GM12878 (cell line): ENCODE data around the gene CCDC81. TPM values are rescaled to one million over a fixed set of nuclear protein-coding genes. Genes with fewer than 3 reads are reported as not detected.

Source experiments
- ATAC-seq: fragments of 200-7000 bp; cut with Tn5 transposase; 3 replicates; pipeline ENCODE4 v1.9.1; 2020; ENCODE audit warnings: mild to moderate bottlenecking, moderate library complexity
- BruUV-seq: library from RNA; stranded (reverse); fragments of 400-500 nt; replicated peaks from 2 replicates; lab custom pipeline; 2021; lab: Mats Ljungman, UMichigan
- CTCF ChIA-PET: fragments of 300-600 bp; sonication (Branson Sonifier 250); formaldehyde crosslinking; extraction: SDS; loops from one replicate; lab custom pipeline; 2021; ENCODE audit warnings: inconsistent platforms; lab: Yijun Ruan, JAX
- POLR2A ChIA-PET: fragments of 350-600 bp; formaldehyde crosslinking; extraction: SDS; loops from one replicate; lab custom pipeline; 2021; ENCODE audit warnings: inconsistent platforms; lab: Charles Lee
- RAD21 ChIA-PET: fragments of 300-600 bp; sonication (Branson Sonifier 250); formaldehyde crosslinking; loops from one replicate; lab custom pipeline; 2023; ENCODE audit warnings: antibody characterized with exemption; ENCODE audit not compliant: unreplicated experiment; lab: Charles Lee
- SMC1A ChIA-PET: fragments of 300-600 bp; sonication (Branson Sonifier 250); formaldehyde crosslinking; loops from one replicate; lab custom pipeline; 2023; ENCODE audit not compliant: unreplicated experiment, uncharacterized antibody; lab: Charles Lee
- DNase-seq: peaks from one replicate; pipeline ENCODE4 v3.0.0-alpha.2; 2011; ENCODE audit warnings: low read depth, low spot score
- FAIRE-seq: peaks from 3 replicates; lab custom pipeline; 2011; peaks lifted over from hg19 to GRCh38; lab: Jason Lieb, UNC
- H2AFZ ChIP-seq: 2 replicates; pipeline ENCODE4 v1.6.0; 2011; ENCODE audit warnings: low read depth, low read length, control low read depth; ENCODE audit not compliant: control insufficient read depth
- H3K27ac ChIP-seq: 2 replicates; pipeline ENCODE4 v1.5.1; 2011; ENCODE audit warnings: control low read depth; ENCODE audit not compliant: control insufficient read depth, insufficient read depth
- H3K27me3 ChIP-seq, 2 experiments: replicated peaks in 1 of 2; 2 replicates each; pipeline versions ENCODE4 v1.6.0 to v1.6.1; 2011; ENCODE audit warnings: low read length in 1 of 2; ENCODE audit not compliant: control insufficient read depth in 2 of 2, insufficient read depth in 2 of 2
- H3K36me3 ChIP-seq, 2 experiments: 2 replicates each; pipeline ENCODE4 v1.5.1; 2011; ENCODE audit warnings: low read length in 1 of 2; ENCODE audit not compliant: control insufficient read depth in 2 of 2, insufficient read depth in 2 of 2
- H3K4me1 ChIP-seq: 2 replicates; pipeline ENCODE4 v1.6.1; 2011; ENCODE audit warnings: mild to moderate bottlenecking, low read length, moderate library complexity, mixed read lengths; ENCODE audit not compliant: control insufficient read depth, insufficient read depth
- H3K4me2 ChIP-seq: 2 replicates; pipeline ENCODE4 v1.6.0; 2011; ENCODE audit warnings: control low read depth; ENCODE audit not compliant: control insufficient read depth, insufficient read depth
- H3K4me3 ChIP-seq: fragments of 200-600 bp; sonication (generic); 2 replicates; pipeline ENCODE4 v1.5.1; 2016
- H3K79me2 ChIP-seq: 2 replicates; pipeline ENCODE4 v1.6.0; 2011; ENCODE audit warnings: low read length; ENCODE audit not compliant: control insufficient read depth, insufficient read depth
- H3K9ac ChIP-seq: 2 replicates; pipeline ENCODE4 v1.8.0; 2011; ENCODE audit warnings: low read length, control low read depth, mixed read lengths; ENCODE audit not compliant: control insufficient read depth, insufficient read depth
- H3K9me3 ChIP-seq: replicated peaks from 3 replicates; pipeline ENCODE4 v1.5.1; 2011; ENCODE audit warnings: mild to moderate bottlenecking, low read length; ENCODE audit not compliant: control insufficient read depth, insufficient read depth
- H4K20me1 ChIP-seq: 2 replicates; pipeline ENCODE4 v1.6.0; 2011; ENCODE audit not compliant: control insufficient read depth, insufficient read depth
- ASH2L ChIP-seq: fragments of 300-600, 200-600 bp; sonication (generic); IDR thresholded peaks from 2 replicates; pipeline ENCODE4 v1.6.1; 2017; ENCODE audit warnings: low read depth, mild to moderate bottlenecking, borderline replicate concordance
- ATF7 ChIP-seq: fragments of 450-650 bp; IDR thresholded peaks from 2 replicates; pipeline ENCODE4 v1.6.1; 2016; ENCODE audit warnings: low read depth, mild to moderate bottlenecking
- BHLHE40 ChIP-seq, 2 experiments: fragments of 450-650 bp in 1 of 2; IDR thresholded peaks; 2 replicates each; pipeline ENCODE4 v1.6.1; 2011 to 2017; ENCODE audit warnings: low read depth in 2 of 2, borderline replicate concordance in 1 of 2, improper control_type of control experiment in 1 of 2, low read length in 1 of 2, mild to moderate bottlenecking in 1 of 2
- CBFB ChIP-seq: IDR thresholded peaks from 2 replicates; pipeline ENCODE4 v1.6.1; 2016; ENCODE audit warnings: antibody characterized with exemption, low read depth
- CBX5 ChIP-seq: sonication (generic); IDR thresholded peaks from 2 replicates; pipeline ENCODE4 v1.6.1; 2016; ENCODE audit warnings: low read depth, moderate library complexity, mild to moderate bottlenecking, inconsistent platforms
- CUX1 ChIP-seq: IDR thresholded peaks from 2 replicates; pipeline ENCODE4 v1.6.1; 2012; ENCODE audit warnings: improper control_type of control experiment, low read depth, low read length; ENCODE audit not compliant: insufficient replicate concordance
- MTA2 ChIP-seq: fragments of 450-650 bp; IDR thresholded peaks from 2 replicates; pipeline ENCODE4 v1.6.1; 2016; ENCODE audit warnings: low read depth, mild to moderate bottlenecking, moderate library complexity
- NFYA ChIP-seq: IDR thresholded peaks from 2 replicates; pipeline ENCODE4 v1.6.1; 2011; ENCODE audit warnings: low read depth, mild to moderate bottlenecking, low read length, improper control_type of control experiment, borderline replicate concordance
- RUNX3 ChIP-seq: IDR thresholded peaks from 2 replicates; pipeline ENCODE4 v1.6.1; 2012; ENCODE audit warnings: low read length, inconsistent platforms
- SUPT20H ChIP-seq: IDR thresholded peaks from 2 replicates; pipeline ENCODE4 v1.6.1; 2011; ENCODE audit warnings: low read depth, mild to moderate bottlenecking, low read length, moderate library complexity, borderline replicate concordance; ENCODE audit not compliant: control insufficient read depth
- TCF12 ChIP-seq: IDR thresholded peaks from 2 replicates; pipeline ENCODE4 v1.6.1; 2011; ENCODE audit warnings: low read depth, mild to moderate bottlenecking, low read length
- ZNF384 ChIP-seq: IDR thresholded peaks from 2 replicates; pipeline ENCODE4 v1.6.1; 2012; ENCODE audit warnings: low read depth, mild to moderate bottlenecking, low read length, improper control_type of control experiment, borderline replicate concordance
- WGBS: methylation state at CpG from one replicate; pipeline ENCODE4 v1.1.6; 2016; ENCODE audit warnings: low lambda C conversion rate; ENCODE audit not compliant: insufficient replicate concordance, insufficient coverage; ENCODE audit errors: missing lambda C conversion rate; 5-methylcytosine and 5-hydroxymethylcytosine counted together
- in situ Hi-C: fragments of 300-500 bp; cut with MboI; formaldehyde crosslinking; loops from 9 replicates; pipeline ENCODE4 v1.14.3; 2018; ENCODE audit warnings: mixed read lengths
- intact Hi-C: fragments of 100-400 bp; cut with micrococcal nuclease; formaldehyde crosslinking; loops from one replicate; pipeline ENCODE4 v1.14.2; 2022; ENCODE audit not compliant: unreplicated experiment
- polyA plus RNA-seq, 11 experiments: library from polyadenylated mRNA; depleted of rRNA in 4 of 11; unstranded in 6 of 11; stranded (reverse) in 5 of 11; fragments of >200 nt; fragmentation: Nextera tagmentation in 4 of 11; fragmentation: Illumina TruSeq in 1 of 11; extraction: Ambion mirVana in 4 of 11; extraction: Trizol in 1 of 11; gene quantifications; 1 replicate in 1 of 11; 2 replicates in 10 of 11; pipeline versions ENCODE4 v1.2.1 to v1.2.3, GENCODE V29; 2011 to 2016; ENCODE audit warnings: inconsistent platforms in 2 of 11, missing spikeins in 2 of 11, low read depth in 1 of 11
- total RNA-seq, 4 experiments: library from RNA; depleted of rRNA in 3 of 4; stranded (reverse); fragments of >200 nt in 3 of 4; fragmentation: Illumina TruSeq in 1 of 4; extraction: Trizol in 1 of 4; gene quantifications; 2 replicates each; pipeline versions ENCODE4 v1.2.1 to v1.2.3, GENCODE V29; 2013 to 2021
- TF ChIP-seq, protein P1 (sequence below): fragments of 450-650 bp; IDR thresholded peaks from 2 replicates; pipeline ENCODE4 v1.6.1; 2017; ENCODE audit warnings: mild to moderate bottlenecking
- TF ChIP-seq, protein P2 (sequence below): fragments of 450-650 bp; IDR thresholded peaks from 2 replicates; pipeline ENCODE4 v1.6.1; 2017; ENCODE audit warnings: mild to moderate bottlenecking, low read depth, inconsistent platforms; ENCODE audit not compliant: poor library complexity, severe bottlenecking

The CCDC81 gene
- total and polyA plus RNA-seq, 10 of the 15 experiments (the other 5 are each of a cell fraction or from before 2014, with no cell fraction given), result 0.06 to 0.53 (median 0.22) TPM

DNA sequence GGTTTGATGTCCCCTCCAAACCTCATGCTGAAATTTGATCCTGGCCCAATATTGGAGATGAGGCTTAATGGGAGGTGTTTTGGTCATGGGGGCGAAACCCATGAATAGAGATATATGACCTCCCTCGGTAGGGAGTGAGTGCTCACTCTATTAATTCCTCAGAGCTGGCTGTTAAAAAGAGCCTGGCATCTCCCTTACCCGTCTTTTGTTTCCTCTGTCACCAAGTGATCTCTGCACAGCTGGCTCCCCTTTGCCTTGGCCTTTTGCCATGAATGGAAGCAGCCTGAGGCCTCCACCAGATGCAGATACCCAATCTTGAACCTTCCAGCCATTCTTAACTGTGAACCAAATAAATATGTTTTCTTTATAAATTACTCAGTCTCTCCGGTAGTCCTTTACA is 4.5 kb upstream of the CCDC81 start:
- Histone ChIP-seq H2AFZ (no peak overlapping the region), H3K36me3 (no peaks in the 10 kb centered on the region), H3K27me3 (no peaks in the 10 kb centered on the region)
- ChIA-PET RAD21 (no interaction called here), SMC1A (no interaction called here)
- no peak for FAIRE-seq
- intact Hi-C loops, result no loop called here
- no peak for TF ChIP-seq ASH2L
- no peak for TF ChIP-seq CUX1
- no peak for TF ChIP-seq CBFB
- TF ChIP-seq TCF12, result no peak
- TF ChIP-seq, protein P1, sequence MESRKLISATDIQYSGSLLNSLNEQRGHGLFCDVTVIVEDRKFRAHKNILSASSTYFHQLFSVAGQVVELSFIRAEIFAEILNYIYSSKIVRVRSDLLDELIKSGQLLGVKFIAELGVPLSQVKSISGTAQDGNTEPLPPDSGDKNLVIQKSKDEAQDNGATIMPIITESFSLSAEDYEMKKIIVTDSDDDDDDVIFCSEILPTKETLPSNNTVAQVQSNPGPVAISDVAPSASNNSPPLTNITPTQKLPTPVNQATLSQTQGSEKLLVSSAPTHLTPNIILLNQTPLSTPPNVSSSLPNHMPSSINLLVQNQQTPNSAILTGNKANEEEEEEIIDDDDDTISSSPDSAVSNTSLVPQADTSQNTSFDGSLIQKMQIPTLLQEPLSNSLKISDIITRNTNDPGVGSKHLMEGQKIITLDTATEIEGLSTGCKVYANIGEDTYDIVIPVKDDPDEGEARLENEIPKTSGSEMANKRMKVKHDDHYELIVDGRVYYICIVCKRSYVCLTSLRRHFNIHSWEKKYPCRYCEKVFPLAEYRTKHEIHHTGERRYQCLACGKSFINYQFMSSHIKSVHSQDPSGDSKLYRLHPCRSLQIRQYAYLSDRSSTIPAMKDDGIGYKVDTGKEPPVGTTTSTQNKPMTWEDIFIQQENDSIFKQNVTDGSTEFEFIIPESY, result no peak
- no peak for TF ChIP-seq MTA2
- no peak for TF ChIP-seq SUPT20H
- TF ChIP-seq RUNX3, result no peak
- TF ChIP-seq, protein P2, sequence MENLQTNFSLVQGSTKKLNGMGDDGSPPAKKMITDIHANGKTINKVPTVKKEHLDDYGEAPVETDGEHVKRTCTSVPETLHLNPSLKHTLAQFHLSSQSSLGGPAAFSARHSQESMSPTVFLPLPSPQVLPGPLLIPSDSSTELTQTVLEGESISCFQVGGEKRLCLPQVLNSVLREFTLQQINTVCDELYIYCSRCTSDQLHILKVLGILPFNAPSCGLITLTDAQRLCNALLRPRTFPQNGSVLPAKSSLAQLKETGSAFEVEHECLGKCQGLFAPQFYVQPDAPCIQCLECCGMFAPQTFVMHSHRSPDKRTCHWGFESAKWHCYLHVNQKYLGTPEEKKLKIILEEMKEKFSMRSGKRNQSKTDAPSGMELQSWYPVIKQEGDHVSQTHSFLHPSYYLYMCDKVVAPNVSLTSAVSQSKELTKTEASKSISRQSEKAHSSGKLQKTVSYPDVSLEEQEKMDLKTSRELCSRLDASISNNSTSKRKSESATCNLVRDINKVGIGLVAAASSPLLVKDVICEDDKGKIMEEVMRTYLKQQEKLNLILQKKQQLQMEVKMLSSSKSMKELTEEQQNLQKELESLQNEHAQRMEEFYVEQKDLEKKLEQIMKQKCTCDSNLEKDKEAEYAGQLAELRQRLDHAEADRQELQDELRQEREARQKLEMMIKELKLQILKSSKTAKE, result no peak
- no peak for TF ChIP-seq ATF7
- no peak for TF ChIP-seq ZNF384
- no peak for TF ChIP-seq BHLHE40 (IDR thresholded peaks at IDR 0.05; ENCODE audit: borderline replicate concordance in 1 of 2, low read depth in 2 of 2, low read length in 1 of 2)
- no peak for TF ChIP-seq NFYA
- no peak for TF ChIP-seq CBX5
- TF ChIP-seq, all 136 proteins: peak for 0
- POLR2A ChIA-PET, result no interaction called here
- CTCF ChIA-PET, result no interaction called here
- H4K20me1 ChIP-seq, result no peaks in the 10 kb centered on the region
- no peaks in the 10 kb centered on the region for H3K4me1 ChIP-seq
- no peak overlapping the region for H3K27ac ChIP-seq
- H3K4me3 ChIP-seq, result no peak overlapping the region
- no peak overlapping the region for H3K9ac ChIP-seq
- no peak for DNase-seq
- no TSS peak for BruUV-seq
- WGBS, result 40% methylated on average over 4 of the region's 4 CpGs
- H3K9me3 ChIP-seq, result no peaks in the 10 kb centered on the region; the same call in 2 of the 3 replicates
- ATAC-seq, result no peak
- no peaks in the 10 kb centered on the region for H3K79me2 ChIP-seq
- in situ Hi-C loops, result no loop called here
- H3K4me2 ChIP-seq, result no peak overlapping the region
